NOMO-1 (cell line): Measurements from ENCODE around the gene C12orf75.
"Not testable (repeated sequence)": the region's sequence is repeated elsewhere in the genome, so short reads cannot be mapped to it uniquely, and the experiment has no call there.

Experiments
- DNase-seq, 2 experiments: peaks; one replicate each; lab custom pipeline; 2025; ENCODE audit not compliant: unreplicated experiment in 2 of 2; lab: John Stamatoyannopoulos, UW

Gene C12orf75

GRCh38 chr12:105309384-105309783 lies 21.1 kb upstream of the C12orf75 start:
- DNase-seq: not testable (repeated sequence)

GRCh38 chr12:105310476-105311085 lies 19.9 kb upstream of the C12orf75 start:
- not testable (repeated sequence) for DNase-seq

GRCh38 chr12:105311936-105312335 lies 18.6 kb upstream of the C12orf75 start:
- not testable (repeated sequence) for DNase-seq

- DNase-seq: not testable (repeated sequence)
Measured at GRCh38 chr12:105313755-105314154, 16.7 kb upstream of the C12orf75 start.

- DNase-seq: no peak
Measured at GRCh38 chr12:105315130-105315529, 15.4 kb upstream of the C12orf75 start.

GRCh38 chr12:105315726-105316125 lies 14.8 kb upstream of the C12orf75 start:
- DNase-seq: no peak

GRCh38 chr12:105316931-105317852 lies 13.3 kb upstream of the C12orf75 start:
- DNase-seq: no peak

GRCh38 chr12:105317942-105318621 lies 12.4 kb upstream of the C12orf75 start:
- no peak for DNase-seq

GRCh38 chr12:105318651-105319483 lies 11.6 kb upstream of the C12orf75 start:
- no peak for DNase-seq

- DNase-seq: no peak
Measured at GRCh38 chr12:105319691-105320209, 10.7 kb upstream of the C12orf75 start.

- no peak for DNase-seq
Measured at GRCh38 chr12:105321125-105321524, 9.4 kb upstream of the C12orf75 start.

GRCh38 chr12:105322070-105322469 lies 8.4 kb upstream of the C12orf75 start:
- DNase-seq: no peak

GRCh38 chr12:105324704-105325103 lies 5.8 kb upstream of the C12orf75 start:
- DNase-seq: no peak

- DNase-seq: no peak
Measured at GRCh38 chr12:105325117-105325516, 5.4 kb upstream of the C12orf75 start.

GRCh38 chr12:105329926-105330282 lies 587 bp upstream of the C12orf75 start:
- DNase-seq: no peak

- no peak for DNase-seq
Measured at GRCh38 chr12:105330931-105331804, 677 bp downstream of the C12orf75 start.

GRCh38 chr12:105331805-105332251 lies 1.3 kb downstream of the C12orf75 start:
- DNase-seq: no peak

- DNase-seq: not testable (repeated sequence)
Measured at GRCh38 chr12:105332286-105332685, 1.8 kb downstream of the C12orf75 start.

- DNase-seq: no peak
Measured at GRCh38 chr12:105332925-105333324, 2.4 kb downstream of the C12orf75 start.
